Stomach (tissue), 9 donors: ENCODE measurements around the gene C1QTNF6. TPM values are rescaled to one million over a fixed set of nuclear protein-coding genes. Genes with fewer than 3 reads are reported as not detected.

Experiments
- DNase-seq, 2 donors: peaks; one replicate each; pipeline versions ENCODE4 v3.0.0 to v3.0.0-alpha.2; 2013 to 2019
- H3K27ac ChIP-seq, 5 donors: fragments of 200-600 bp in 4 of 5; sonication (generic) in 4 of 5; one replicate each; pipeline ENCODE4 v1.5.1; 2013 to 2019; ENCODE audit warnings: mild to moderate bottlenecking in 1 of 5, moderate library complexity in 1 of 5
- H3K27me3 ChIP-seq, 3 donors: fragments of 200-600 bp; sonication (generic); one replicate each; pipeline ENCODE4 v1.5.1; 2017 to 2019; ENCODE audit warnings: mixed run types in 1 of 3
- H3K36me3 ChIP-seq, 4 donors: fragments of 200-600 bp; sonication (generic); 1 replicate in 3 of 4; 2 replicates in 1 of 4; pipeline ENCODE4 v1.5.1; 2016 to 2019
- H3K4me1 ChIP-seq, 4 donors: fragments of 200-600 bp; sonication (generic); one replicate each; pipeline ENCODE4 v1.5.1; 2016 to 2019
- H3K4me3 ChIP-seq, 4 donors: fragments of 200-600 bp; sonication (generic) in 3 of 4; one replicate each; pipeline ENCODE4 v1.5.1; 2016 to 2019; ENCODE audit warnings: mild to moderate bottlenecking in 1 of 4
- H3K9me3 ChIP-seq, 4 donors: fragments of 200-600 bp; sonication (generic); one replicate each; pipeline ENCODE4 v1.5.1; 2016 to 2019
- EP300 ChIP-seq: sonication (generic); formaldehyde crosslinking; IDR thresholded peaks from one replicate; pipeline ENCODE4 v1.6.1; 2017; ENCODE audit warnings: antibody characterized with exemption
- POLR2A ChIP-seq, 4 donors: fragments of 450-650 bp; IDR thresholded peaks; one replicate each; pipeline ENCODE4 v1.6.1; 2016; ENCODE audit warnings: antibody characterized with exemption in 4 of 4, control low read depth in 2 of 4, mild to moderate bottlenecking in 1 of 4, moderate library complexity in 1 of 4
- POLR2AphosphoS5 ChIP-seq, 3 donors: sonication (generic); formaldehyde crosslinking; IDR thresholded peaks; one replicate each; pipeline ENCODE4 v1.6.1; 2016; ENCODE audit warnings: antibody characterized with exemption in 3 of 3
- WGBS, 5 donors: extraction: QIAGEN DNeasy Blood & Tissue Kit in 3 of 5; methylation state at CpG; one replicate each; pipeline versions ENCODE4 v1.1.5 to v1.1.7; 2013 to 2018; 5-methylcytosine and 5-hydroxymethylcytosine counted together
- intact Hi-C: fragments of 100-400 bp; cut with DNase I; formaldehyde crosslinking; loops from one replicate; pipeline ENCODE4 v1.15.1; 2023; ENCODE audit warnings: low total_unique reads
- polyA plus RNA-seq, 3 donors: library from polyadenylated mRNA; stranded (reverse); fragments of 200-250 nt; gene quantifications; one replicate each; pipeline ENCODE4 v1.2.3, GENCODE V29; 2013
- total RNA-seq, 5 donors: library from RNA; depleted of rRNA; stranded (reverse); fragments of >200 nt; gene quantifications; one replicate each; pipeline versions ENCODE4 v1.1.0 to v1.2.3, GENCODE V29; 2014 to 2016
- TF ChIP-seq, protein P1 (sequence below), 7 experiments: fragments of 450-650 bp in 4 of 7; fragments of 200-600 bp in 3 of 7; sonication (generic) in 3 of 7; IDR thresholded peaks; one replicate each; pipeline ENCODE4 v1.5.1; 2016 to 2019; ENCODE audit warnings: antibody characterized with exemption in 7 of 7, control low read depth in 2 of 7, mild to moderate bottlenecking in 1 of 7
- donor health status: healthy with polysubstance abuse.
- donor health status: Bipolar disorder and iron deficiency.
- donor health status: healthy.

The C1QTNF6 gene
- total and polyA plus RNA-seq, 8 donors: 0.45 to 10.4 (median 4.0) TPM; not detected in 1

DNA sequence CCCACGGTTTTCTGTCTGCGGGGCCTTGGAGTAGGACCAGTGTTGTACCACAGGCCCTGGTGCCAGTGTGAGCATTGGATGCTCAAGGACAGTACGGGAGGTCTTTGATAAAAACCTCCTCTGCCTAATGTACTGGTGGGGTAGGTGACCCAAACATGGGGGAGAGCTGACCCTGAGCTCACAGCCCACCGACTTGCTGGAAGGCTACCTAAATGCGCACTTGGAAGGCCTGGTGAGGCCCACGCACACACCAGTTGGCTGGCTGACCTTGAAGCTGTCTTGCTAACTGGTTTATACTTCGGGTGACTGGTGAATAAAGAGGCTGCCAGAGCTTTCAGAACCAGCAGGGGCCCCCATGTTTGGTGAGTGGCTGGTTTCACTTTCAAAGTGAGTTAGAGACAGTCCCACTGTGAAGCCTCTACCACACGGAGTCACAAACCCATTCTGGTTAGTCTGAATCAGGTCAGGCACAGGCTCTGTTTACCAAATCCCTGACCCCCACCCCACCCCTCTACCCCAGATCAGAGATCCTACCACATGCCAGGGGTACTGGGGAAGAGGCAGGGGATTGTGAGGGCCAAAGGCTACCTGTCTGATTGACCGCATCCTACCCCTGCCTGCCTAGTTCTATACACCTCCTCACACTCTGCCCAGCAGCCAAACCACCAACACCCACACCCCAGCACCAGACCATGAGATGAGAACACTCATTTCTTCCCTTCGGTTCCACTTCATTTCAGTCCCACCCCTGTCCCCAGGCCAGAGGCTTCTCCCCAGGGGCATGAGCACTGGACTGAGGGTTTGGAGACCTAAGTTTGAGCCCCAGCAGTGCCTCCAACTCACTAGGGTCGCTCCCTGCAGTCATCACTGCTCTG is 25.6 kb downstream of the C1QTNF6 start:
- H3K27ac ChIP-seq: peak overlapping the region; percentile 5 to 50 (median 29)
- peak in 1 of 2 donors; percentile 49 for DNase-seq

DNA sequence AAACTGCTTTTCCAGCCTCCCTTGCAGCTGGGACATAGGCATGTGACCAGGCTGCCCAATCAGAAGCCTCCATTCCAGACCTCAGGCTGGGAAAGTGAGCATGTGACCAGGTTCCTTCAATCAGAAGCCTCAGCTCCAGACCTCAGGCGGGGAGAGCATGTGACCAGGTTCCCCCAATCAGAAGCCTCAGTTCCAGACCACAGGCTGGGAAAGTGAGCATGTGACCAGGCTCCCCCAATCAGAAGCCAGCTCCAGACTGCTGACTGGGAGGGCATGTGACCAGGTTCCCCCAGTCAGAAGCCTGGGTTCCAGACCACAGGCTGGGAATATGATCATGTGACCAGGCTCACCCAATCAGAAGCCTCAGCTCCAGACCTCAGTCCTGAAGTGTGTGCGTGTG is 26.6 kb downstream of the C1QTNF6 start:
- H3K27ac ChIP-seq: no peak overlapping the region

More for the DNA sequence above, 25.6 kb downstream of the C1QTNF6 start:
- WGBS, 5 donors: 62 to 82% (median 69%) methylated on average over 10 to 11 of the region's 11 CpGs
- Histone ChIP-seq H3K36me3 (no peaks in the 10 kb centered on the region), H3K4me1 (peaks cover 10 to 18% (median 15%) of the 10 kb centered on the region in 4 donors), H3K4me3 (no peak overlapping the region), H3K9me3 (peaks cover 0 to 5% (median 2%) of the 10 kb centered on the region in 4 donors), H3K27me3 (peaks cover 0 to 8% (median 0%) of the 10 kb centered on the region in 3 donors)
- intact Hi-C loops: loop anchor here (5.0 kb wide), 1 partner anchor 40 kb away; no protein-coding TSS in a partner anchor
- TF ChIP-seq, protein P1, sequence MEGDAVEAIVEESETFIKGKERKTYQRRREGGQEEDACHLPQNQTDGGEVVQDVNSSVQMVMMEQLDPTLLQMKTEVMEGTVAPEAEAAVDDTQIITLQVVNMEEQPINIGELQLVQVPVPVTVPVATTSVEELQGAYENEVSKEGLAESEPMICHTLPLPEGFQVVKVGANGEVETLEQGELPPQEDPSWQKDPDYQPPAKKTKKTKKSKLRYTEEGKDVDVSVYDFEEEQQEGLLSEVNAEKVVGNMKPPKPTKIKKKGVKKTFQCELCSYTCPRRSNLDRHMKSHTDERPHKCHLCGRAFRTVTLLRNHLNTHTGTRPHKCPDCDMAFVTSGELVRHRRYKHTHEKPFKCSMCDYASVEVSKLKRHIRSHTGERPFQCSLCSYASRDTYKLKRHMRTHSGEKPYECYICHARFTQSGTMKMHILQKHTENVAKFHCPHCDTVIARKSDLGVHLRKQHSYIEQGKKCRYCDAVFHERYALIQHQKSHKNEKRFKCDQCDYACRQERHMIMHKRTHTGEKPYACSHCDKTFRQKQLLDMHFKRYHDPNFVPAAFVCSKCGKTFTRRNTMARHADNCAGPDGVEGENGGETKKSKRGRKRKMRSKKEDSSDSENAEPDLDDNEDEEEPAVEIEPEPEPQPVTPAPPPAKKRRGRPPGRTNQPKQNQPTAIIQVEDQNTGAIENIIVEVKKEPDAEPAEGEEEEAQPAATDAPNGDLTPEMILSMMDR (IDR thresholded peaks at IDR 0.05): peak in 1 of 7 experiments; percentile 6
- no peak for TF ChIP-seq POLR2A (IDR thresholded peaks at IDR 0.05)

DNA sequence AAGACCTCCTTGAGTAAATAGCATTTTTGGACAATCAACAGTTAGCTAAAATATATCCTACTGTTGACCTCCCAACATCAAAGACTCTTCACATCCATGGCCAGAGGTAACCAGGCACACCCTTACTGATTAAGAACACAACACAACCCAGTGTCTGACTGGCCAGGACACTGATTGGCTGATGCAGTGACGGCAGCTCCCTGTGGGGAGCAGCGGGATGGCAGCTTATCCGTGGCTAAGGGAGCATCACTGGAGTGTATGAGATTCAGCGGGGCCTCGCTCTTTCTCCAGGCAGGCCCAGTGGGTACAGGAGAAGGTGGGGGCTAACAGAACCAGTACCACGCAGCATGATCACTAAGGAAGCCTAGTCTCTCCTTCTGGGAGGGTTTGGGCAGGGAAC is 28.0 kb downstream of the C1QTNF6 start:
- Histone ChIP-seq H3K27ac (no peak overlapping the region), H3K27me3 (peaks cover 0 to 18% (median 0%) of the 10 kb centered on the region in 3 donors), H3K36me3 (no peaks in the 10 kb centered on the region), H3K4me1 (no peaks in the 10 kb centered on the region), H3K4me3 (no peak overlapping the region), H3K9me3 (peaks cover 0 to 5% (median 2%) of the 10 kb centered on the region in 4 donors)
- no peak for DNase-seq
- TF ChIP-seq POLR2AphosphoS5 (IDR thresholded peaks at IDR 0.05) (no peak), POLR2A (IDR thresholded peaks at IDR 0.05) (no peak), EP300 (no peak)
- TF ChIP-seq, protein P1 (IDR thresholded peaks at IDR 0.05): no peak
- intact Hi-C loops: loop anchor here (5.0 kb wide), 1 partner anchor 42 kb away; no protein-coding TSS in a partner anchor
- WGBS, 5 donors: 48 to 61% (median 54%) methylated on average over 6 of the region's 6 CpGs

More for the DNA sequence above, 26.6 kb downstream of the C1QTNF6 start:
- Histone ChIP-seq H3K36me3 (no peaks in the 10 kb centered on the region), H3K4me3 (no peak overlapping the region), H3K27me3 (peaks cover 0 to 15% (median 0%) of the 10 kb centered on the region in 3 donors), H3K4me1 (peaks cover 1 to 8% (median 5%) of the 10 kb centered on the region in 4 donors), H3K9me3 (peaks cover 0 to 5% (median 2%) of the 10 kb centered on the region in 4 donors)
- intact Hi-C loops: loop anchor here (5.0 kb wide), 1 partner anchor 41 kb away; no protein-coding TSS in a partner anchor
- no peak for DNase-seq
- no peak for TF ChIP-seq POLR2AphosphoS5 (IDR thresholded peaks at IDR 0.05)
- TF ChIP-seq, protein P1 (IDR thresholded peaks at IDR 0.05): no peak
- 92 to 100% (median 99%) methylated on average over 1 to 2 of the region's 2 CpGs for WGBS, 5 donors

DNA sequence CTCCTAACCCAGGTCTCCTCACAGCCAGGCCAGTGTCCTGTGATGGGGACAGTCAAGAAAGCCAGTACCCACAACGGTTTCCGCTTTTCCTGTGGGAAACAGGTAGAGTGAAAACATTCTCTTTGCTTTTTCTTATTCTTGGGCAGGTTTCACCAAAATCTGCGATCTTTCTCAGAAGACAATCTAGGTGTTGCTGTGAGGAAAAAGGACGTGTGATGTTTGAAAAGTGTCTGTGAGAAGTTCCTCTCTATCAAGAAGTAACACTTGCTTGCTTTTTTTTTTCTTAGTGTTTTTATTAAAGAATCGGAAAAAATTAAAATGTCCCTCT is 29.1 kb downstream of the C1QTNF6 start:
- Histone ChIP-seq H3K4me3 (no peak overlapping the region), H3K36me3 (no peaks in the 10 kb centered on the region), H3K4me1 (no peaks in the 10 kb centered on the region), H3K9me3 (peaks cover 0 to 5% (median 2%) of the 10 kb centered on the region in 4 donors), H3K27ac (no peak overlapping the region), H3K27me3 (peaks cover 0 to 22% (median 0%) of the 10 kb centered on the region in 3 donors)
- TF ChIP-seq POLR2AphosphoS5 (IDR thresholded peaks at IDR 0.05) (no peak), EP300 (no peak)
- intact Hi-C loops: no loop called here
- 83 to 88% (median 85%) methylated on average over 5 of the region's 5 CpGs for WGBS, 5 donors
- DNase-seq: no peak
